GM13977 (cell line): ENCODE measurements around the gene USP17L30.
"Not testable (repeated sequence)": the region's sequence is repeated elsewhere in the genome, so short reads cannot be mapped to it uniquely, and the experiment has no call there.

Experiments used
- DNase-seq: peaks from one replicate; pipeline ENCODE4 v3.0.0; 2012; ENCODE audit warnings: low spot score
- CTCF ChIP-seq: IDR thresholded peaks from 2 replicates; pipeline ENCODE4 v1.5.1; 2012; ENCODE audit warnings: mild to moderate bottlenecking, control low read depth; ENCODE audit not compliant: insufficient read depth; ENCODE audit errors: extremely low read depth, missing control alignments
- in situ Hi-C: fragments of 300-500 bp; cut with MboI; formaldehyde crosslinking; loops from one replicate; pipeline ENCODE4 v1.12.0; 2022; ENCODE audit warnings: low sequenced_read_pairs, low pct_unique_long_range_greater_than_20kb, mixed read lengths, inconsistent platforms; ENCODE audit not compliant: unreplicated experiment

USP17L30 gene

GRCh38 chr4:9384126-9384525, 21.2 kb downstream of the USP17L30 start:
- TF ChIP-seq CTCF, result no peak
- DNase-seq, result no peak
- in situ Hi-C loops, result no loop called here

- DNase-seq, in situ Hi-C loops: not testable (repeated sequence)
Measured at GRCh38 chr4:9389001-9389400, 26.1 kb downstream of the USP17L30 start.

- in situ Hi-C loops, DNase-seq: not testable (repeated sequence)
Measured at GRCh38 chr4:9405774-9406173, 42.8 kb downstream of the USP17L30 start.

- in situ Hi-C loops, result not testable (repeated sequence)
Measured at GRCh38 chr4:9406491-9406890, 43.6 kb downstream of the USP17L30 start.

GRCh38 chr4:9409793-9410192, 46.9 kb downstream of the USP17L30 start:
- TF ChIP-seq CTCF, result no peak
- no peak for DNase-seq
- in situ Hi-C loops, result no loop called here

More at GRCh38 chr4:9406491-9406890, 43.6 kb downstream of the USP17L30 start:
- DNase-seq, result not testable (repeated sequence)
